Neural cell (in vitro differentiated cells): ENCODE results near the gene UBL3. TPM values are rescaled to one million over a fixed set of nuclear protein-coding genes. Genes with fewer than 3 reads are reported as not detected.

Experiments used
- H2AFZ ChIP-seq: fragments of 200-600, 300-800 bp; sonication (generic), shearing (Covaris generic); 2 replicates; pipeline ENCODE4 v1.6.0; 2014; ENCODE audit warnings: low read depth, mild to moderate bottlenecking, antibody characterized with exemption, low read length, moderate library complexity
- H3F3A ChIP-seq: fragments of 200-600 bp; shearing (Covaris generic); 2 replicates; pipeline ENCODE4 v1.6.1; 2016; ENCODE audit warnings: mild to moderate bottlenecking, moderate library complexity, mixed read lengths, antibody characterized with exemption, low read length; ENCODE audit not compliant: insufficient read depth, poor library complexity, severe bottlenecking
- H3K27ac ChIP-seq: fragments of 200-600, 300-800 bp; sonication (generic), shearing (Covaris generic); 2 replicates; pipeline ENCODE4 v1.5.1; 2014; ENCODE audit warnings: mild to moderate bottlenecking, low read length, moderate library complexity
- H3K27me3 ChIP-seq: fragments of 300-800, 200-600 bp; sonication (generic), shearing (Covaris generic); 2 replicates; pipeline ENCODE4 v1.6.0; 2014; ENCODE audit warnings: mild to moderate bottlenecking, low read depth, low read length, moderate library complexity; ENCODE audit not compliant: insufficient read depth
- H3K36me3 ChIP-seq: fragments of 300-800, 200-600 bp; sonication (generic), shearing (Covaris generic); 2 replicates; pipeline ENCODE4 v1.5.1; 2014; ENCODE audit warnings: mild to moderate bottlenecking, antibody characterized with exemption, low read length, moderate library complexity; ENCODE audit not compliant: insufficient read depth
- H3K4me2 ChIP-seq: fragments of 300-800, 200-600 bp; sonication (generic), shearing (Covaris generic); 2 replicates; pipeline ENCODE4 v1.6.0; 2014; ENCODE audit warnings: mild to moderate bottlenecking, low read length
- H3K4me3 ChIP-seq: fragments of 300-800, 200-600 bp; sonication (generic), shearing (Covaris generic); 2 replicates; pipeline ENCODE4 v1.5.1; 2014; ENCODE audit warnings: mild to moderate bottlenecking, low read length, moderate library complexity
- H3K79me2 ChIP-seq: fragments of 200-600 bp; shearing (Covaris generic); replicated peaks from 2 replicates; pipeline ENCODE4 v1.6.0; 2014; ENCODE audit warnings: mild to moderate bottlenecking, low read length, moderate library complexity; ENCODE audit not compliant: insufficient read depth
- H3K9ac ChIP-seq: fragments of 300-800, 200-600 bp; sonication (generic), shearing (Covaris generic); 2 replicates; pipeline ENCODE4 v1.6.1; 2016; ENCODE audit warnings: mild to moderate bottlenecking, low read length, mixed read lengths
- H3K9me2 ChIP-seq: fragments of 200-600 bp; shearing (Covaris generic); 2 replicates; pipeline ENCODE4 v1.6.1; 2016; ENCODE audit warnings: mild to moderate bottlenecking, low read length, mixed read lengths; ENCODE audit not compliant: insufficient read depth
- H3K9me3 ChIP-seq: fragments of 200-600, 300-800 bp; sonication (generic), shearing (Covaris generic); 2 replicates; pipeline ENCODE4 v1.6.1; 2016; ENCODE audit warnings: mild to moderate bottlenecking, mixed run types, low read length, moderate library complexity, mixed read lengths
- H4K20me1 ChIP-seq: fragments of 200-600 bp; shearing (Covaris generic); 2 replicates; pipeline ENCODE4 v1.6.1; 2016; ENCODE audit warnings: mild to moderate bottlenecking, mixed run types; ENCODE audit not compliant: insufficient read depth
- EP300 ChIP-seq: fragments of 450-650 bp; conservative IDR thresholded peaks from 2 replicates; pipeline ENCODE4 v1.6.1; 2014; ENCODE audit warnings: antibody characterized with exemption, mild to moderate bottlenecking, moderate library complexity; ENCODE audit not compliant: poor library complexity, severe bottlenecking
- EZH2 ChIP-seq: fragments of 200-600, 300-800 bp; shearing (Covaris generic), sonication (generic); IDR thresholded peaks from 2 replicates; pipeline ENCODE4 v1.6.1; 2014; ENCODE audit warnings: antibody characterized with exemption, low read length, borderline replicate concordance, mild to moderate bottlenecking; ENCODE audit not compliant: insufficient read depth, poor library complexity, severe bottlenecking
- MXI1 ChIP-seq: fragments of 450-650 bp; conservative IDR thresholded peaks from 2 replicates; pipeline ENCODE4 v1.6.1; 2014; ENCODE audit warnings: antibody characterized with exemption, mild to moderate bottlenecking; ENCODE audit not compliant: poor library complexity, severe bottlenecking
- POLR2AphosphoS5 ChIP-seq: IDR thresholded peaks from 2 replicates; pipeline ENCODE4 v1.6.1; 2012
- RAD21 ChIP-seq: fragments of 450-650 bp; conservative IDR thresholded peaks from 2 replicates; pipeline ENCODE4 v1.6.1; 2014; ENCODE audit warnings: antibody characterized with exemption, mild to moderate bottlenecking, moderate library complexity
- SMC3 ChIP-seq: fragments of 450-650 bp; conservative IDR thresholded peaks from 2 replicates; pipeline ENCODE4 v1.6.1; 2014; ENCODE audit warnings: antibody characterized with exemption, mild to moderate bottlenecking, moderate library complexity; ENCODE audit not compliant: poor library complexity
- TAF1 ChIP-seq: IDR thresholded peaks from 2 replicates; pipeline ENCODE4 v1.6.1; 2012; ENCODE audit warnings: low read depth
- polyA plus RNA-seq: library from polyadenylated mRNA; depleted of rRNA; stranded (reverse); fragments of >200 nt; gene quantifications from 2 replicates; pipeline ENCODE4 v1.2.3, GENCODE V29; 2014
- TF ChIP-seq, protein P1 (sequence below): fragments of 450-650 bp; IDR thresholded peaks from 2 replicates; pipeline ENCODE4 v1.5.1; 2014; ENCODE audit warnings: antibody characterized with exemption, mild to moderate bottlenecking, moderate library complexity; ENCODE audit not compliant: poor library complexity, severe bottlenecking
- TF ChIP-seq, protein P2 (sequence below): IDR thresholded peaks from 2 replicates; pipeline ENCODE4 v1.6.1; 2012; ENCODE audit warnings: borderline replicate concordance

UBL3 gene
- polyA plus RNA-seq, 1 donor from 2014 or later, result 35.8 TPM

DNA sequence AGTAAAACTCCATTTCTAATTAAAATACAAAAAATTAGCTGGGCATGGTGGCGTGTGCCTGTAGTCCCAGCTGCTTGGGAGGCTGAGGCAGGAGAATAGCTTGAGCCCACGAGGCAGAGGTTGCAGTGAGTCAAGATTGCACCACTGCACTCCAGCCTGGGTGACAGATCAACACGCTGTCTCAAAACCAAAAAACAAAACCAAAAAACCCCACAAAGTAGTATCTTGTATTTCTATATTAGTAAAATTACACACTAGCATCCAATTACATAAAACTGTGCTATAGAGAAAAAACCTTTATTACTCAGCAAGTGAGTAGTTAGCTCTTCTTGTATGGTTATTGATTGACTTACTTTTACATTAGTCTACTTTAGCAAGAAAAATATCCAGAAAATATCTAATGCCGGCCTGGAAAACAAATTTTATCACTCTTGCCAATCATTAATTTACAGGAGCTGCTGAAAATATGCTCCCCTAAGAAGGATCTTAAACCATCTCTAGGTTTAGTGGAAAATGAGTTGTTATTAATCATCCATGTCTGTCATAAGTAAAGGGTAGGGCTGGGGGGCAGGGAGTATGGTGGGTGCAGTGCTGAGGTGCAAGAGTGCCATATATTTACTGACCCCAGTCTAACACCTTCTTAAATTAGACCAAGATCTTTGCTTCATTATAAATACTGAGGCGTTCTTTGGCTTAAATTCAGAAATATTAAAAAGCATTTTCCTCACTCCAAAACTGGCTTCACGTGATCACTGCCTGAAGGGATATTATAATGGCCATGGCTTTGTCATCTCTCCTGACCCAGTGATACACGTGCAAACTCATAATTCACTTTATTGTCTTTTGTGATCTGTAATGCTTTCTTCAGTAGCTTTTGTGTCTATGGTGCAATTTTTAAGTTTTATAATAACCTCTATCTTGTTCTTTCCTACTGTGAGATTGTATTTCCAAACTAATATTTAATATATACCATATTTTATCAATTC is 44.1 kb downstream of the UBL3 start:
- H3K79me2 ChIP-seq, result peaks cover 29% of the 10 kb centered on the region
- no peaks in the 10 kb centered on the region for H3K9me2 ChIP-seq
- H3K4me2 ChIP-seq, result no peak overlapping the region
- H3K36me3 ChIP-seq, result no peaks in the 10 kb centered on the region
- H3K27me3 ChIP-seq, result no peaks in the 10 kb centered on the region
- no peaks in the 10 kb centered on the region for H4K20me1 ChIP-seq
- no peak overlapping the region for H3K9ac ChIP-seq
- TF ChIP-seq EP300 (no peak), SMC3 (no peak), EZH2 (no peak), RAD21 (no peak), TAF1 (no peak), MXI1 (no peak), POLR2AphosphoS5 (no peak)
- TF ChIP-seq, protein P1, sequence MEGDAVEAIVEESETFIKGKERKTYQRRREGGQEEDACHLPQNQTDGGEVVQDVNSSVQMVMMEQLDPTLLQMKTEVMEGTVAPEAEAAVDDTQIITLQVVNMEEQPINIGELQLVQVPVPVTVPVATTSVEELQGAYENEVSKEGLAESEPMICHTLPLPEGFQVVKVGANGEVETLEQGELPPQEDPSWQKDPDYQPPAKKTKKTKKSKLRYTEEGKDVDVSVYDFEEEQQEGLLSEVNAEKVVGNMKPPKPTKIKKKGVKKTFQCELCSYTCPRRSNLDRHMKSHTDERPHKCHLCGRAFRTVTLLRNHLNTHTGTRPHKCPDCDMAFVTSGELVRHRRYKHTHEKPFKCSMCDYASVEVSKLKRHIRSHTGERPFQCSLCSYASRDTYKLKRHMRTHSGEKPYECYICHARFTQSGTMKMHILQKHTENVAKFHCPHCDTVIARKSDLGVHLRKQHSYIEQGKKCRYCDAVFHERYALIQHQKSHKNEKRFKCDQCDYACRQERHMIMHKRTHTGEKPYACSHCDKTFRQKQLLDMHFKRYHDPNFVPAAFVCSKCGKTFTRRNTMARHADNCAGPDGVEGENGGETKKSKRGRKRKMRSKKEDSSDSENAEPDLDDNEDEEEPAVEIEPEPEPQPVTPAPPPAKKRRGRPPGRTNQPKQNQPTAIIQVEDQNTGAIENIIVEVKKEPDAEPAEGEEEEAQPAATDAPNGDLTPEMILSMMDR, result no peak
- TF ChIP-seq, protein P2, sequence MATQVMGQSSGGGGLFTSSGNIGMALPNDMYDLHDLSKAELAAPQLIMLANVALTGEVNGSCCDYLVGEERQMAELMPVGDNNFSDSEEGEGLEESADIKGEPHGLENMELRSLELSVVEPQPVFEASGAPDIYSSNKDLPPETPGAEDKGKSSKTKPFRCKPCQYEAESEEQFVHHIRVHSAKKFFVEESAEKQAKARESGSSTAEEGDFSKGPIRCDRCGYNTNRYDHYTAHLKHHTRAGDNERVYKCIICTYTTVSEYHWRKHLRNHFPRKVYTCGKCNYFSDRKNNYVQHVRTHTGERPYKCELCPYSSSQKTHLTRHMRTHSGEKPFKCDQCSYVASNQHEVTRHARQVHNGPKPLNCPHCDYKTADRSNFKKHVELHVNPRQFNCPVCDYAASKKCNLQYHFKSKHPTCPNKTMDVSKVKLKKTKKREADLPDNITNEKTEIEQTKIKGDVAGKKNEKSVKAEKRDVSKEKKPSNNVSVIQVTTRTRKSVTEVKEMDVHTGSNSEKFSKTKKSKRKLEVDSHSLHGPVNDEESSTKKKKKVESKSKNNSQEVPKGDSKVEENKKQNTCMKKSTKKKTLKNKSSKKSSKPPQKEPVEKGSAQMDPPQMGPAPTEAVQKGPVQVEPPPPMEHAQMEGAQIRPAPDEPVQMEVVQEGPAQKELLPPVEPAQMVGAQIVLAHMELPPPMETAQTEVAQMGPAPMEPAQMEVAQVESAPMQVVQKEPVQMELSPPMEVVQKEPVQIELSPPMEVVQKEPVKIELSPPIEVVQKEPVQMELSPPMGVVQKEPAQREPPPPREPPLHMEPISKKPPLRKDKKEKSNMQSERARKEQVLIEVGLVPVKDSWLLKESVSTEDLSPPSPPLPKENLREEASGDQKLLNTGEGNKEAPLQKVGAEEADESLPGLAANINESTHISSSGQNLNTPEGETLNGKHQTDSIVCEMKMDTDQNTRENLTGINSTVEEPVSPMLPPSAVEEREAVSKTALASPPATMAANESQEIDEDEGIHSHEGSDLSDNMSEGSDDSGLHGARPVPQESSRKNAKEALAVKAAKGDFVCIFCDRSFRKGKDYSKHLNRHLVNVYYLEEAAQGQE, result no peak
- H3F3A ChIP-seq, result no peaks in the 10 kb centered on the region
- H2AFZ ChIP-seq, result no peak overlapping the region
- H3K9me3 ChIP-seq, result no peaks in the 10 kb centered on the region
- H3K4me3 ChIP-seq, result no peak overlapping the region
- H3K27ac ChIP-seq, result no peak overlapping the region

DNA sequence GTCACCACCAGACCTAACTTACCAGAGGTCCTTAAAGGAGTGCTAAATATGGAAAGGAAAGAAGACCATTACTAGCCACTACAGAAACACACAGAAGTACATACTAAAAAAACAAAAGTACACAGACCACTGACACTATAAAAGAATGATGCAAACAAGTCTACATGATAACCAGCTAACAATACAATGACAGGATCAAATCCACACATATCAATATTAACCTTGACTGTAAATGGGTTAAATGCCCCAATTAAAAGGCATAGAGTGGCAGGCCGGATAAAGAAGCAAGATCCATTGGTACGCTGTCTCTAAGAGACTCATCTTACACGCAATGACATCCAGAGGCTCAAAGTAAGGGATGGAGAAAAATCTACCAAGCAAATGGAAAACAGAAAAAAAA is 47.2 kb downstream of the UBL3 start:
- H3K9me3 ChIP-seq, result no peaks in the 10 kb centered on the region
- peaks cover 27% of the 10 kb centered on the region for H3K79me2 ChIP-seq
- H3K9ac ChIP-seq, result no peak overlapping the region
- no peak overlapping the region for H3K4me3 ChIP-seq
- H3K9me2 ChIP-seq, result no peaks in the 10 kb centered on the region
- H3K27me3 ChIP-seq, result no peaks in the 10 kb centered on the region
- no peak overlapping the region for H2AFZ ChIP-seq
- H3K4me2 ChIP-seq, result no peak overlapping the region
- H3K36me3 ChIP-seq, result no peaks in the 10 kb centered on the region
- TF ChIP-seq, protein P1, result no peak
- TF ChIP-seq TAF1 (no peak), POLR2AphosphoS5 (no peak), EZH2 (no peak), MXI1 (no peak), RAD21 (no peak), SMC3 (no peak), EP300 (no peak)
- TF ChIP-seq, protein P2, result no peak
- H4K20me1 ChIP-seq, result no peaks in the 10 kb centered on the region
- H3F3A ChIP-seq, result no peaks in the 10 kb centered on the region
- no peak overlapping the region for H3K27ac ChIP-seq
